ENCODE measurements around the gene CDK2AP2.

CDK2AP2 gene

DNA sequence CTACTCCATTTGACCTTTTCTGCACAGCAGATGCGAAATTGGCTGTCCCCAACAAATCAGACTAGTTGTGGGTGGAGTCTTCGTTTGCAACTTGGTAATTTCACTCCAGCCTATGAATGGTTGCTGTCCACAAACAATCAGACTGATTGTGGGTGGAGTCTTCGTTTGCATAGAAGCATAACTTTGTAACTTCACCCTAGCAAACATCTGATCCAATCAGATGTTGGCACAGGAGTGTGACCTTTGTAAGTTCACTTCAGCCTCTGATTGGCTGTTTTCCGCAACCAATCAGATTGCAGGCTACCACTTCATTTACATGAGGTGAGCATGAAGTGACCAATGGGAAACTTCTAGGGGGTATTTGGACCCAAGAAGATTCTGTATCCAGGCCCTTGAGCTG is 31.6 kb upstream of the CDK2AP2 start:
- Histone ChIP-seq H3K14ac (ENCODE audit: low read length in 2 of 2) (no peak overlapping the region), H3K79me1 (replicated peaks; ENCODE audit: low read length, poor library complexity, severe bottlenecking) (no peaks in the 10 kb centered on the region), H3K9me3 (ENCODE audit: control insufficient read depth, low read length) (peaks cover 8% of the 10 kb centered on the region), H2AK5ac (ENCODE audit: low read length, severe bottlenecking) (no peak overlapping the region), H2BK120ac (ENCODE audit: low read depth, low read length) (no peak overlapping the region), H2AFZ (ENCODE audit: low read depth, low read length) (no peak overlapping the region), H3K4ac (ENCODE audit: low read depth in 1 of 2, low read length in 2 of 2) (no peak overlapping the region), H3K27ac (ENCODE audit: low read length, poor library complexity, severe bottlenecking) (no peak overlapping the region), H3K4me1 (ENCODE audit: control insufficient read depth, insufficient read depth, low read depth, low read length) (peaks cover 7% of the 10 kb centered on the region), H3K18ac (ENCODE audit: low read depth in 1 of 2, low read length in 2 of 2) (no peak overlapping the region), H2BK15ac (ENCODE audit: low read depth, poor library complexity, severe bottlenecking) (no peak overlapping the region), H3K9ac (ENCODE audit: low read length) (no peak overlapping the region), H4K8ac (ENCODE audit: low read length) (no peak overlapping the region), H3K4me3 (ENCODE audit: insufficient read depth in 1 of 2, low read depth in 1 of 2, low read length in 2 of 2) (no peak overlapping the region), H3K4me2 (ENCODE audit: low read length, poor library complexity, severe bottlenecking) (no peak overlapping the region), H2BK12ac (ENCODE audit: low read length in 2 of 2) (no peak overlapping the region), H3K27me3 (ENCODE audit: control insufficient read depth in 1 of 2, insufficient read depth in 1 of 2, low read length in 2 of 2) (peaks cover 0 to 9% of the 10 kb centered on the region in 2 experiments), H4K91ac (ENCODE audit: low read length) (no peak overlapping the region), H3K23ac (ENCODE audit: low read length in 2 of 2) (no peak overlapping the region), H2BK5ac (ENCODE audit: low read depth, low read length, poor library complexity, severe bottlenecking) (no peak overlapping the region), H3K36me3 (ENCODE audit: control insufficient read depth in 1 of 2, insufficient read depth in 2 of 2, low read depth in 1 of 2, low read length in 2 of 2) (no peaks in the 10 kb centered on the region)
- no peak for DNase-seq
- WGBS, result 93% methylated on average over 4 of the region's 4 CpGs

DNA sequence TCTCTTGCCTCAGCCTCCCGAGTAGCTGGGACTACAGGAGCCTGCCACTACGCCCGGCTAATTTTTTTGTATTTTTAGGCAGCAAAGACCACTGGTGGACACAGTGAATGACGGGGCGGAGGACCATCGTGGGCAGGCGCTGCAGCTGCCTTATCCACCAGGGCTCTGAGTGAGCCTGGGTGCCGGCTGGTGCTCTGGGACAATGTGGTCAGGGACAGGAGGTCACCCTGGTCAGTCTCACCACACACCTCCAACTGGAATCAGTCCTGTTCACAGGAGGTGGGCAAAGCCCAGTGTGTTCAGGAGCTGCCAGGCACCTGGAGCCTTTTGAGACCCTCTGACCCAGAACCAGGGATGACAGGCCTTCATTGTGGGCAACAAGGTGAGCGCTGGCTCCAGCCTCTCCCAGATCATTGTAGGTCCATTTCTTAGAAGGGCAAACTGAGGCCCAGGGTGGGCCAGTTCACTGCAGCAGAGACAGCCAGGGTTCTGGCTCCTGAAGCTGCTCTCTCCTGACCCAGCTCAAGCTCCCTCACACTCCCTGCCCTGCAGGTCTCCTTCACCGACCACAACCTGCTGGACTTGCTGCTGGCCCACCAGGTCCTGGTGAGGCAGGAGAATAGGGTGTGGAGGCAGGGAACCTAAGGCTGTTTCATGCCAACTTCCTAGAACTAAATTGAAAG is 31.0 kb upstream of the CDK2AP2 start:
- DNase-seq, result no peak
- H3K4me2 ChIP-seq (ENCODE audit: low read length, poor library complexity, severe bottlenecking), result no peak overlapping the region
- H3K36me3 ChIP-seq (ENCODE audit: control insufficient read depth in 1 of 2, insufficient read depth in 2 of 2, low read depth in 1 of 2, low read length in 2 of 2), result no peaks in the 10 kb centered on the region
- no peak overlapping the region for H2BK5ac ChIP-seq (ENCODE audit: low read depth, low read length, poor library complexity, severe bottlenecking)
- no peak overlapping the region for H3K4ac ChIP-seq (ENCODE audit: low read depth in 1 of 2, low read length in 2 of 2)
- peaks cover 0 to 9% of the 10 kb centered on the region in 2 experiments for H3K27me3 ChIP-seq (ENCODE audit: control insufficient read depth in 1 of 2, insufficient read depth in 1 of 2, low read length in 2 of 2)
- peaks cover 7% of the 10 kb centered on the region for H3K4me1 ChIP-seq (ENCODE audit: control insufficient read depth, insufficient read depth, low read depth, low read length)
- H3K27ac ChIP-seq (ENCODE audit: low read length, poor library complexity, severe bottlenecking), result no peak overlapping the region
- no peak overlapping the region for H2AFZ ChIP-seq (ENCODE audit: low read depth, low read length)
- no peak overlapping the region for H3K23ac ChIP-seq (ENCODE audit: low read length in 2 of 2)
- H4K91ac ChIP-seq (ENCODE audit: low read length), result no peak overlapping the region
- no peak overlapping the region for H2BK15ac ChIP-seq (ENCODE audit: low read depth, poor library complexity, severe bottlenecking)
- no peak overlapping the region for H3K4me3 ChIP-seq (ENCODE audit: insufficient read depth in 1 of 2, low read depth in 1 of 2, low read length in 2 of 2)
- no peak overlapping the region for H4K8ac ChIP-seq (ENCODE audit: low read length)
- H3K9ac ChIP-seq (ENCODE audit: low read length), result no peak overlapping the region
- H3K18ac ChIP-seq (ENCODE audit: low read depth in 1 of 2, low read length in 2 of 2), result no peak overlapping the region
- no peaks in the 10 kb centered on the region for H3K79me1 ChIP-seq (replicated peaks; ENCODE audit: low read length, poor library complexity, severe bottlenecking)
- 83% methylated on average over 10 of the region's 10 CpGs for WGBS
- no peak overlapping the region for H2BK120ac ChIP-seq (ENCODE audit: low read depth, low read length)
- peaks cover 13% of the 10 kb centered on the region for H3K9me3 ChIP-seq (ENCODE audit: control insufficient read depth, low read length)
- H3K14ac ChIP-seq (ENCODE audit: low read length in 2 of 2), result no peak overlapping the region
- no peak overlapping the region for H2BK12ac ChIP-seq (ENCODE audit: low read length in 2 of 2)
- H2AK5ac ChIP-seq (ENCODE audit: low read length, severe bottlenecking), result no peak overlapping the region

DNA sequence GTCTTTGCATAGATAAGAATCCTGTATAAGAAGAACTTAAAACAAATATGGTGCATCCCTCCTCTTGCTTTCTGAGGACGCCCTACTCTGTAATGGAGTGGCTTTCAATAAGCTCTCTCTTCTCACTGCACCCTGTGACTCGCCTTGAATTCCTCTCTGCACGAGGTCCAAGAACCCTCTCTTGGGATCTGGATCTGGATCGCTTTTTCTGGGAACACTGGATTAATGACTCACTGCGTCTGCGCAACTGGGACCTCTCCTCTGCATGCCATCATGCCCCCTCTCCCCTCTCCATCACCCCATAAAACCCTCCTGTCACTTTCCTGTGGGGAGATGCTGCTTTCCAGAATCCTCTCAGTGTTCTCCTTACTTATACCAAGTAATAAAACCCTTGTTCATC is 30.3 kb upstream of the CDK2AP2 start:
- peaks cover 0 to 6% of the 10 kb centered on the region in 2 experiments for H3K27me3 ChIP-seq (ENCODE audit: control insufficient read depth in 1 of 2, insufficient read depth in 1 of 2, low read length in 2 of 2)
- no peak overlapping the region for H3K14ac ChIP-seq (ENCODE audit: low read length in 2 of 2)
- no peak overlapping the region for H2BK5ac ChIP-seq (ENCODE audit: low read depth, low read length, poor library complexity, severe bottlenecking)
- no peak overlapping the region for H3K9ac ChIP-seq (ENCODE audit: low read length)
- 65% methylated on average over 6 of the region's 6 CpGs for WGBS
- no peak overlapping the region for H2BK120ac ChIP-seq (ENCODE audit: low read depth, low read length)
- no peak overlapping the region for H3K18ac ChIP-seq (ENCODE audit: low read depth in 1 of 2, low read length in 2 of 2)
- H3K4ac ChIP-seq (ENCODE audit: low read depth in 1 of 2, low read length in 2 of 2), result no peak overlapping the region
- H2BK15ac ChIP-seq (ENCODE audit: low read depth, poor library complexity, severe bottlenecking), result no peak overlapping the region
- peaks cover 3% of the 10 kb centered on the region for H3K4me1 ChIP-seq (ENCODE audit: control insufficient read depth, insufficient read depth, low read depth, low read length)
- DNase-seq, result no peak
- no peak overlapping the region for H3K27ac ChIP-seq (ENCODE audit: low read length, poor library complexity, severe bottlenecking)
- no peak overlapping the region for H2AK5ac ChIP-seq (ENCODE audit: low read length, severe bottlenecking)
- no peak overlapping the region for H3K23ac ChIP-seq (ENCODE audit: low read length in 2 of 2)
- no peaks in the 10 kb centered on the region for H3K79me1 ChIP-seq (replicated peaks; ENCODE audit: low read length, poor library complexity, severe bottlenecking)
- no peak overlapping the region for H4K91ac ChIP-seq (ENCODE audit: low read length)
- no peaks in the 10 kb centered on the region for H3K36me3 ChIP-seq (ENCODE audit: control insufficient read depth in 1 of 2, insufficient read depth in 2 of 2, low read depth in 1 of 2, low read length in 2 of 2)
- H2BK12ac ChIP-seq (ENCODE audit: low read length in 2 of 2), result no peak overlapping the region
- no peak overlapping the region for H4K8ac ChIP-seq (ENCODE audit: low read length)
- H3K4me2 ChIP-seq (ENCODE audit: low read length, poor library complexity, severe bottlenecking), result no peak overlapping the region
- H2AFZ ChIP-seq (ENCODE audit: low read depth, low read length), result no peak overlapping the region
- no peak overlapping the region for H3K4me3 ChIP-seq (ENCODE audit: insufficient read depth in 1 of 2, low read depth in 1 of 2, low read length in 2 of 2)
- H3K9me3 ChIP-seq (ENCODE audit: control insufficient read depth, low read length), result peaks cover 20% of the 10 kb centered on the region

DNA sequence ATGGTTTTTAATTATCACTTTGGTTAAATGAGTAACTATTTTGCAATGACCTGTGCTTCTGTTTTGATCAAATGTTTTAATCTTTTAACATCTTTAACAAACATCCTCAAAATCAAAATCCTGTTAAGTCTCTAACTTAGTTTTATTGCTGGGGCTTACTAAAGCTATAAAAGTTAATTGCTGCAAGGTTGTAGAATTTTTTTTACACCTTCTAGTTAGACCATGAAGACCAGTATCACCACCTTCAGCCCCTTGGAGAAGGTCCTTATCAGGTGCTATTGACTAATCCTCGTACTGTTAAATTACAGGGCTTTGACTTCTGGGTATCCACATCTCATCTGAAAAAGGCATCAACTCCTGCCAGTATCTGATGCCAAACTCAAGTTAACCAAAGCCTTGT is 27.6 kb upstream of the CDK2AP2 start:
- Histone ChIP-seq H2BK12ac (ENCODE audit: low read length in 2 of 2) (no peak overlapping the region), H3K23ac (ENCODE audit: low read length in 2 of 2) (no peak overlapping the region), H4K91ac (ENCODE audit: low read length) (no peak overlapping the region), H3K9ac (ENCODE audit: low read length) (no peak overlapping the region), H2BK15ac (ENCODE audit: low read depth, poor library complexity, severe bottlenecking) (no peak overlapping the region), H3K14ac (ENCODE audit: low read length in 2 of 2) (no peak overlapping the region), H2BK120ac (ENCODE audit: low read depth, low read length) (no peak overlapping the region), H3K4ac (ENCODE audit: low read depth in 1 of 2, low read length in 2 of 2) (no peak overlapping the region), H3K27ac (ENCODE audit: low read length, poor library complexity, severe bottlenecking) (no peak overlapping the region), H2BK5ac (ENCODE audit: low read depth, low read length, poor library complexity, severe bottlenecking) (no peak overlapping the region), H3K4me1 (ENCODE audit: control insufficient read depth, insufficient read depth, low read depth, low read length) (no peaks in the 10 kb centered on the region), H3K79me1 (replicated peaks; ENCODE audit: low read length, poor library complexity, severe bottlenecking) (no peaks in the 10 kb centered on the region), H3K36me3 (ENCODE audit: control insufficient read depth in 1 of 2, insufficient read depth in 2 of 2, low read depth in 1 of 2, low read length in 2 of 2) (no peaks in the 10 kb centered on the region), H2AK5ac (ENCODE audit: low read length, severe bottlenecking) (no peak overlapping the region), H3K4me2 (ENCODE audit: low read length, poor library complexity, severe bottlenecking) (no peak overlapping the region), H4K8ac (ENCODE audit: low read length) (no peak overlapping the region), H3K18ac (ENCODE audit: low read depth in 1 of 2, low read length in 2 of 2) (no peak overlapping the region), H2AFZ (ENCODE audit: low read depth, low read length) (no peak overlapping the region), H3K9me3 (ENCODE audit: control insufficient read depth, low read length) (peaks cover 29% of the 10 kb centered on the region), H3K27me3 (ENCODE audit: control insufficient read depth in 1 of 2, insufficient read depth in 1 of 2, low read length in 2 of 2) (no peaks in the 10 kb centered on the region), H3K4me3 (ENCODE audit: insufficient read depth in 1 of 2, low read depth in 1 of 2, low read length in 2 of 2) (no peak overlapping the region)
- 71% methylated on average over 1 of the region's 1 CpG for WGBS
- DNase-seq, result no peak
